ENCODE measurements around the gene SYT7.

SYT7 gene

DNA sequence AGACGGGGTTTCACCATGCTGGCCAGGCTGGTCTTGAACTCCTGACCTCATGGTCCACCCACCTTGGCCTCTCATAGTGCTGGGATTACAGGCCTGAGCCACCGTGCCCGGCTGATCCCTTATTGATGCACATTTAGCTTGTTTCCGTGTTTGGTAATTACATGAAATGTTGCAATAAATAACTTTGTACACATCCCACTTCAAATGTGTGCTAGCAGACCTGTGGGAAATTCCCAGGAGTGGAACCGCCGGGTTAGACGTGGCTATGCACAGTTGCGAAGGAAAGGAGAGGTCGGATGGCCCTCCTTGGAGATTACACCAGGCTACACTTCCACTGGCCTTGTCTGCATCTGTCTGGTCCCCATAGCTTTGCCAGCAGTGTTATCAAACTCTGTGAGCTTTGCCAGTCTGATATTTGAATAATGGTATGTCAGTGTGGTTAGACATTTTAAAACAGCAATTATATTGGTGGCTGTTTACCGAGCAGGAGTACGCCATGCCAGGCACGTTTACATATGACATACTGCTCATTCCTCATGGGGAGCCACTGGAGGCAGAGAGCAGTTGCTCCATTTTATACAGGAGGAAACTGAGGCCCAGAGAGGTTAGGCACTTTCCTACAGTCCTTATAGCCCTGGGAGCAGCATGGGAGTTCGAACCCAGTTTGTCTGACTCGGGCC, 27.2 kb upstream of the SYT7 start:
- DNase-seq (ENCODE audit: low spot score), result no peak

- no peak for DNase-seq (ENCODE audit: low spot score)
Observed at GRCh38 chr11:61607426-61607825, 26.6 kb upstream of the SYT7 start.

GRCh38 chr11:61603667-61604066, 22.8 kb upstream of the SYT7 start:
- DNase-seq (ENCODE audit: low spot score), result no peak

- DNase-seq (ENCODE audit: low spot score), result no peak
Observed at GRCh38 chr11:61602775-61603569, 22.1 kb upstream of the SYT7 start.

GRCh38 chr11:61601512-61601911, 20.6 kb upstream of the SYT7 start:
- DNase-seq (ENCODE audit: low spot score), result no peak

GRCh38 chr11:61599968-61600710, 19.3 kb upstream of the SYT7 start:
- no peak for DNase-seq (ENCODE audit: low spot score)

DNA sequence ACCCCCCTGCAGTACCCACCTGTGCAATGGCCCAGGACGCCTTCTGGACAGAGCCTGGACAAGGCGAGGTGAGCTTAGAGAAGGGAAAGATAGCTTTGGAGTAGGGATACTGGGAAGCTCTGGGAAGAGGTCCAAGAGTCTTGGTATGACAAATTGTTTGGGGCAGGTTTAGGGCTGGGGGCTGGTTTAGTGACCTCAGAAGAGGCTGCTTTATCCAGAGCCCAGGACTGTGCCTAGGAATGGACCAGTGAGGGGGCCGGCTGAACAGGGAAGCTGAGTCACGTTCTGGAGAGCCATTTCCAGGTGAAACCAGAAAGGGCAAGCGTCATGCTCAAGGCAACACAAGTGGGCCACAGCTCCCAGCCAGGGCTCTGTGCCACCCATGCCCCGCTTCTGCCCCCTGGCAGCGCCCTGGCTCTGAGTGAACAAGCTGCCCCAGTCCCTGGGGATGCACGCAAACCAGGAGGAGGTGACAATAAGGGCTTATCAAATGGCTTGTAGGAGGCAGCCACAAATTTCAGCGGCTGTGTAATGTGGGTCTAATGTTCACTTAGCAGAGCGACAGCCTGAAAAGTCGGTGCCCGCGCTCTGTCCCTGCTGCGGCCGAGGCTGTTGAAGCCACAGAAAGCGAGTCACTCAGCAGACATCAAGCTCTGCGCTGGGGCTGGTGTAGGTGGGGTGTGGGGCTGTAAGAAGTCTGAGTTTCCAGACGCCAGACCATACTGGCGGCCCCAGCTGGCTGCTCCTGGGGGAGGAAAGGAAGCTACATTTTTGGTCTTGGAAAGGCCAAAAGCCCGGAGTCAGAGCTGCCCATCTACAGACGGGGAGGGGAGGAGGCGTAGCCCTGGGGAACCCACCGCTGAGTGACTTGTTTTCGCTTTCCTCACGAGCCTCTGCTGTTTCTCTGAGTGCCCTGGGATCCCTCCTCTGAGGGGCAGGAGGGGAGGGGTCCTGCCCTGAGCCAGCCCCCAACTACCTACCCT, 18.3 kb upstream of the SYT7 start:
- no peak for DNase-seq (ENCODE audit: low spot score)

- no peak for DNase-seq (ENCODE audit: low spot score)
Observed at GRCh38 chr11:61598374-61598773, 17.5 kb upstream of the SYT7 start.

GRCh38 chr11:61596990-61597389, 16.1 kb upstream of the SYT7 start:
- DNase-seq (ENCODE audit: low spot score), result no peak

GRCh38 chr11:61596542-61596941, 15.7 kb upstream of the SYT7 start:
- DNase-seq (ENCODE audit: low spot score), result no peak

DNA sequence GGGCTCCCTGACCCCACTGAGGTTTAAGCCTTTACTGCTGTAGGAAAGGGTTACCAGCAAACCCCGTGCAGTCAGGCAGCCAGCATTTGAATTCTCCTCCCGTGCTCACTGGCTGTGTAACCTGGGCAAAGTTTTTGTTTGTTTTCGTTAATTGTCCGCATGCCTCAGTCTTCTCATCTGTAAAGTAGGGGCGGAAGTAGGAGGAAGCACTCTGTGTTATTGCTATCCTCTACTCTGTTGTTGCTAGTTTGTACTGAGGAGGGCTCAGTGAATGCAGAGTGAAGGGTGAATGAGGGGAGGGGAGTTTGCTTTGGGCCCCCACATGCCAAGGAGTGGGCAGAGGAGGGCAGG, 14.0 kb upstream of the SYT7 start:
- DNase-seq (ENCODE audit: low spot score), result no peak

DNA sequence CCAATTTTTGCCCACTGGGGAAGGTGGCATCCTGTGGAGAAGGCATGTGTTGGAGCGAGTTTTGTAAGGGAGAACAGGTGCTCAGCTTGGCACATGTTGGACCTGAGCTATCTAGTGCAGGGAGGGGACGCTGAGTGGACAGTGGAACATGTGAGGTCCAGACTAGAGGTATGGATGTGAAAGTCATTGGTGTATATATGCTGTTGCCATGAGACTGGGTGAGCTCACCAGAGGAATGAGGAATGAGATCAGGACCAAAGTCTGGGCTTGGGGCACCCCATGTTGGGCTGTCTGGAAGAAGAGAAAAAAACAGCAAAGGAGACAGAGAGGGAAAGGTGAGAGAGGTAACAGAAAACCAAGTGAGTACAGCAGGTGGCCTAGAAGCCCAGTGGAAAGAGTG, 12.3 kb upstream of the SYT7 start:
- no peak for DNase-seq (ENCODE audit: low spot score)

- DNase-seq (ENCODE audit: low spot score), result no peak
Observed at GRCh38 chr11:61592176-61592575, 11.3 kb upstream of the SYT7 start.

- no peak for DNase-seq (ENCODE audit: low spot score)
Observed at GRCh38 chr11:61589961-61590360, 9.1 kb upstream of the SYT7 start.

GRCh38 chr11:61588728-61589191, 7.9 kb upstream of the SYT7 start:
- DNase-seq (ENCODE audit: low spot score), result no peak

DNA sequence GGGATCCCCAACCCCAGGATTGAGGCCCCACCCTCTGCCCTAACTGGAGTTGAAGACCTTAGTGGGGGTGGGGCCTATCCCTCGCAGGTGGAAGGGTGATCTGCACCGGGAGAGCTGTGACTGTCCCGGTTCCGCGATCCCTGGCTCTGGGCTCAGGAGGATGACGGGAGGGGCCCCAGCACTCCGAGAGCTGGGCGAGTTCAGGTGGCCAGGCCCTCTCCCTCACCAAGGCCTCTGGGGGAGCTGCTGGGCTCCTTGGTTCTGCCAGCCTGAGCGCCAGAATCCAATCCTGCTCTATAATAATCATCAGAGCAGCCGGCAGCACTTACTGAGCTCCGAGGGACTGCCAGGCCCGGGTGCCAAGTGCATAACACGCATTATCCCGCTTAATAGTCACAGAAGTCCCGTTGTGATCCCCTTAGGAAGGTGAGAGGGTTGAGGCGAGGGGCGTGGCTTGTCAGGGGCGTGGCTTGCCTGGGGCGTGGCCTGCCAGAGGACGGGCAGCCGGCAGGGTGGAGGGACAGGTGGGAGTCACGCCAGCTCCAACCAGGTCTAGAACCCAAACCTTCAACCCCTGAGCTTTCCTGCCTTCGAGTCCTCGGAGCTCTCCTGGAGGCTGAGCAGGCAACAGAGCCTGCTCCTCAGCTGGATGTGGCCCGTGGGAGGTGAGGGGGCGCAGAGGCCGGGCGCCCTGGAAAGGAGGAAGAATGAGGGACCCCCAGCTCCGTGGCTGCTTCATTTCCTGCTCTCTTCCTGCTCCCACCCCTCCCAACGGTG, 7.3 kb upstream of the SYT7 start:
- DNase-seq (ENCODE audit: low spot score), result peak; percentile 42

- DNase-seq (ENCODE audit: low spot score), result no peak
Observed at GRCh38 chr11:61587541-61587941, 6.7 kb upstream of the SYT7 start.

GRCh38 chr11:61586792-61587430, 6.0 kb upstream of the SYT7 start:
- DNase-seq (ENCODE audit: low spot score), result no peak

DNA sequence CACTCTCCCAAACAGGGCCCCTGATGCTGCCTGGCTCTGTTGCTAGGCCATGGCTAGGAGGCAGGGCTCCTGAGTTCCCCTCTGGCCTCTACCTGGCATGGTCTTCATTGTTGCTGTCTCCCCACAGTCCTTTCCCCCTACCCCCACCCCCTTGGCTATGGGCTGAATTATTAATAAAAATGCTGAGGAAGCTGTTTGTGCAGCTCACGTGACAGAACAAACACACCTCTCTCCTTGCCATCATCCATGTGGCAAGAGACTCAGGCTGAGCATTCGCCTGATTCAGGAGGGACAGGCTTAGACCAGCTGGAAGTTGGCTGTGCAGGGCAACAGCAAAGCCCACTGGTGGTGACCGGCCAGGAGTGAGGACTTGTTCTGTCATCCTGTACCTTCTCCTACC, 4.2 kb upstream of the SYT7 start:
- no peak for DNase-seq (ENCODE audit: low spot score)

DNA sequence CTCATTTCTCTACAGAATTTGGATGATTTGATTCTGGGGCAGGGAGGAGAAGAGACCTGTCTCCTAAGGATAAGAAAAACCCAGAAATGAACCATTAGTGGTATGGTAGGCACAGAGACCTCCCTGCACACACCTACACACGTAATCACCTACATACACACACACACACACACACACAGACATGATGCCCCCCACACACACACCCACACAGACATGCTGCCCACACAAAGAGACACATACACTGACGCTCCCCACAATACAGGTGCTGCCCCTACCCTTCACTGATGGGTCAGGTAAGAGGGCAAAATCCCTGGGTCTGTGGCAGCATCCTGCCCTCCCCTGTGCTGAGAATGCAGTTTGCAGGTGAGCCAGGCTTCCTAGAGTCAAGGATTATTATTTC, 1.1 kb upstream of the SYT7 start:
- no peak for DNase-seq (ENCODE audit: low spot score)
